Stimulated activated naive CD8-positive, alpha-beta T cell treated with anti-CD3 and anti-CD28 coated beads, Interleukin-15, Interleukin-2, amounts not matched to agents 100 ng/mL and 50 ng/mL, for 24 hours (primary cell): ENCODE data around the gene FTO.

Source experiments
- H3K27ac Mint-ChIP-seq: one replicate; pipeline ENCODE4 v1.8.0; 2021; ENCODE audit warnings: mild to moderate bottlenecking, mixed read lengths
- H3K27me3 Mint-ChIP-seq: one replicate; pipeline ENCODE4 v1.8.0; 2021; ENCODE audit warnings: mixed read lengths
- H3K36me3 Mint-ChIP-seq: one replicate; pipeline ENCODE4 v1.8.0; 2021; ENCODE audit warnings: low read depth, mixed read lengths
- H3K4me1 Mint-ChIP-seq: one replicate; pipeline ENCODE4 v1.8.0; 2021; ENCODE audit warnings: low read depth, mixed read lengths
- H3K4me3 Mint-ChIP-seq: one replicate; pipeline ENCODE4 v1.8.0; 2021; ENCODE audit warnings: mild to moderate bottlenecking, mixed read lengths
- H3K9me3 Mint-ChIP-seq: one replicate; pipeline ENCODE4 v1.8.0; 2021; ENCODE audit warnings: mixed read lengths

The FTO gene

DNA sequence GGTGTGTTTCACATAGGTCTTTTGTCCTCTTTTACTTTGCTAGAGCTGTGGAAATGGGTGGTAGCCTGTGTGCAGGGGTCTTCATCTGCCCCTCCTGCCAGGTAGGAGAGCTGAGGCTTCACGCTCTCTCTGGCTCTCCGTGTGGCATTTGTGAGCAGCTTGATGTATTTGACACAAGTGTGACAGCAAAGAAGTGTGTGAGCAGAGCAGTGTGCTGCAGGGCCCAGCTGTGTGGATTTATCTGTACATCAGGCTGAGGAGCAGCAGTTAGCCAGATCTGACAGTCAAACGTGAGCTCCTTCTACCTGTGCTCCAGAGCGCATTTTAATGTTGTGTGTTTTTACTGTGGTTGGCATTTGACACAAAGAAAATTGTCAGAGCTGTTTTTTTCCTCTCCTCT is 101.8 kb downstream of the FTO start:
- no peak overlapping the region for H3K27ac Mint-ChIP-seq
- no peak overlapping the region for H3K4me3 Mint-ChIP-seq

DNA sequence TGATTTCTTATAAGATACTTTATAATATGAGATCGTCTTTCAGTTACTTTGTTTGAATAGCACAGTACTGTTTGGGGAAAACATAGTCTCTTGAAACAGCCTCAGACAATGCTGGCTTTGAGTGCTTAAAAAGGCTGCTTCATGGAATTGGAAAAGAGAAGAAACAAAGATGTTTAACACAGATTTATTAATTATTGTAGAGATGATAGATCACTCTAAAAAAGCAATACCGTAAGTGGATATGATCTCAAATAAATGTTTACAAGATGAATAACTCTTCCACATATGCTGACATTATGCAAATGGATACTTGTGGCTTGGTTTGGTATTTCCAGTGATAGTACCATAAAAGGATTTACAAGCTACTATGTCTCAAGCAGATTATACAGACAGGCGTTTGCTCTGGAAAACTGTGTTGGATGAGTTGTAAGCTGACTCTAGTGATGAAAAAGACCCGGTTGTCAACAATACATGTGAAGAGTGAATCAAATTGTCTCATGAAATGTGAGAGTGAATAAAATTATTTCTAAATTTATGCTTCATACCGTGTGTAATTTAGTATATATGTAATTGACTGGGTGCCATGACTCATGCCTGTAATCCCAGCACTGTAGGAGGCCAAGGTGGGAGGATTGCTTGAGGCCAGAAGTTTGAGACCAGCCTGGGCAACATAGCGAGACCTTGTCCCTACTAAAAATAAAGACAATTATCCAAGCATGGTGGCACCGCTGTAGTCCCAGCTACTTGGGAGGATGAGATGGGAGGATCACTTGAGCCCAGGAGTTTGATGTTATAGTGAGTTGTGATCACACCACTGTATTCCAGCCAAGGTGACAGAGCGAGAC is 105.4 kb downstream of the FTO start:
- no peak overlapping the region for H3K27ac Mint-ChIP-seq
- no peaks in the 10 kb centered on the region for H3K27me3 Mint-ChIP-seq
- H3K4me1 Mint-ChIP-seq = peaks cover 17% of the 10 kb centered on the region
- H3K4me3 Mint-ChIP-seq = no peak overlapping the region
- no peaks in the 10 kb centered on the region for H3K9me3 Mint-ChIP-seq
- peaks cover 32% of the 10 kb centered on the region for H3K36me3 Mint-ChIP-seq

More for the DNA sequence above, 101.8 kb downstream of the FTO start:
- Mint-ChIP-seq H3K9me3 (peaks cover 6% of the 10 kb centered on the region), H3K36me3 (peaks cover 22% of the 10 kb centered on the region), H3K27me3 (no peaks in the 10 kb centered on the region), H3K4me1 (peaks cover 28% of the 10 kb centered on the region)

DNA sequence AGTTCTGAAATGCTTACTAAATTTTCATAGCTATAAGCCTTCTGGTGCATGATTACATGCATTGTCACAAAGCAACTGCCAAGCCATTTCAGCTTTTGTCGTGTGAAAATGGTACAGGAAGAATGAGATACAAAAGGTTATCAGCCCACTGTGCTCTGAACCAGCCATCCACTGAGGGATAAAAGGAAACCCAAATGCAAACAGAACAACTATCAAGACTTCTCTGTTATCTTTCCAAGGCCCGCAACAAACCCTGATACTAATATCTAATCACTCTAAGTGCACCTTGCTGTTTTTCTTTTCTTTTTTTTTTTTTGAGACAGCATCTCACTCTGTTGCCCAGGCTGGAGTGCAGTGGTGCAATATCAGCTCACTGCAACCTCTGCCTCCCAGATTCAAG is 109.0 kb downstream of the FTO start:
- Mint-ChIP-seq H3K27ac (no peak overlapping the region), H3K4me3 (no peak overlapping the region), H3K4me1 (peaks cover 4% of the 10 kb centered on the region), H3K27me3 (no peaks in the 10 kb centered on the region), H3K36me3 (peaks cover 46% of the 10 kb centered on the region), H3K9me3 (peaks cover 5% of the 10 kb centered on the region)

GRCh38 chr16:53814801-53815200 is 110.8 kb downstream of the FTO start:
- Mint-ChIP-seq H3K36me3 (peaks cover 46% of the 10 kb centered on the region), H3K27ac (no peak overlapping the region), H3K4me3 (no peak overlapping the region), H3K9me3 (peaks cover 5% of the 10 kb centered on the region), H3K27me3 (no peaks in the 10 kb centered on the region), H3K4me1 (peaks cover 8% of the 10 kb centered on the region)

- Mint-ChIP-seq H3K9me3 (peaks cover 5% of the 10 kb centered on the region), H3K4me1 (peaks cover 10% of the 10 kb centered on the region), H3K36me3 (peaks cover 33% of the 10 kb centered on the region), H3K4me3 (no peak overlapping the region), H3K27me3 (no peaks in the 10 kb centered on the region), H3K27ac (no peak overlapping the region)
Observed at GRCh38 chr16:53816211-53816836, 112.4 kb downstream of the FTO start.

- Mint-ChIP-seq H3K4me1 (peaks cover 19% of the 10 kb centered on the region), H3K27ac (no peak overlapping the region), H3K9me3 (peaks cover 5% of the 10 kb centered on the region), H3K36me3 (peaks cover 24% of the 10 kb centered on the region), H3K4me3 (no peak overlapping the region), H3K27me3 (no peaks in the 10 kb centered on the region)
Observed at GRCh38 chr16:53817117-53817755, 113.3 kb downstream of the FTO start.

GRCh38 chr16:53817812-53818550 is 114.0 kb downstream of the FTO start:
- H3K4me3 Mint-ChIP-seq = no peak overlapping the region
- H3K4me1 Mint-ChIP-seq = peaks cover 20% of the 10 kb centered on the region
- H3K36me3 Mint-ChIP-seq = peaks cover 24% of the 10 kb centered on the region
- H3K27ac Mint-ChIP-seq = no peak overlapping the region
- peaks cover 5% of the 10 kb centered on the region for H3K9me3 Mint-ChIP-seq
- H3K27me3 Mint-ChIP-seq = no peaks in the 10 kb centered on the region

- Mint-ChIP-seq H3K27ac (no peak overlapping the region), H3K4me3 (no peak overlapping the region), H3K27me3 (no peaks in the 10 kb centered on the region), H3K4me1 (peaks cover 16% of the 10 kb centered on the region), H3K36me3 (peaks cover 12% of the 10 kb centered on the region), H3K9me3 (no peaks in the 10 kb centered on the region)
Observed at GRCh38 chr16:53821487-53821886, 117.5 kb downstream of the FTO start.

DNA sequence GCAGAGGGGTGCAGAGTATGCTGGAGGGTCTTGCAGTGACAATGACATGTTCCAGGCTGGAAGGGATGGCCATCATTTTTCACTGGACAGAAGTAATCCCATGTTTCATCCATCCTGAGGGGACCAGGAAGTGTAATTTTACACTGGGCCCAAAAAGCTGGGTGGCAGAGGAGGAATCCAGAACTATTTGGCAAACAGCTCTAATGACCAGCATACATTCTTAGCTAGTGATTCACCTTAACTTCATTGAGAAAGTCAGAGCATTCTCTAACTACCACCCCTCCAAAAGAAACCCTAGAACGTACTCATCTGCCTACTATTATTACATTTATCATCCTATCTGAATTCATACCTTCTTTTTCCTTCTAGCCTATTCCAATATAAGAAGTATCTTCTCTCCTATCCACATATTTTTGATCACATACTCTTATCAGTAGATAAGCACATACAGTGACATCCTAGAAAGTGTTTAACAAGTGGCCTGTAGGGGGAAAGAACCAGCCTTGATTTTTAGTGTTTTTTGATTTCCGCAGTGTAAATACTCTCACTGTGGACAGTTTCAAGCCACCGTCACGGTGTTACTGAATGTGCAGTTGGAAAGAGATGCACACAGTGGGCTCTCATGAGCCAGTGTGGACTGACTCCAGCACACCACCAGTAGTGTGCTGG is 118.1 kb downstream of the FTO start:
- Mint-ChIP-seq H3K36me3 (peaks cover 16% of the 10 kb centered on the region), H3K27ac (no peak overlapping the region), H3K9me3 (no peaks in the 10 kb centered on the region)

DNA sequence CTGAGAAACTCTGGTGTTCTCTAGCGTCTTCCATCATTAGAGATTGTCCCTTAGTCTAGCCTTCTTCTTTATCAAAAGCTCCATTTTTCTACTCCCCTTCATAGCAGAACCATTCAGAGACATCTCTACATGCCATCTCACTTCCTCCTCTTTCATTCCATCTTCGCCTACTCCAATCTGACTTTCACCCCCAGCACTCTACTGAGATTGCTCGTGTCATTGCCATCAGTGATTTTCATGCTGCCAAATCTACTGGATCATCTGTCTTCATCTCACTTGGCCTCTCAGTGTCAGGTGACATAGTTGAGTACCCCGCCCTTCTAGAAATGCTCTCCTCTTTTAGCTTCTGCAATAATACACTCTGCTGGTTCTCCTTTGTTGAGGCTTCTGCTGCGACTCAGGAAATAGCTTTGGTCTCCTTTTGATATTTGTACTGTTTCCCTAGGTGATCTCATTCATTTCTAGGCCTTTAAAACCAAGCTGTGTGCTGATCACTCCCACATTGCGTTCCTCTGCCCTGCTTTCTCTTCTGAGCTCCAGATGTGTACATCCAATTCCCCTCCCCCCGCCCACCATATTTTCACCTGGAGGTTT is 119.1 kb downstream of the FTO start:
- Mint-ChIP-seq H3K9me3 (no peaks in the 10 kb centered on the region), H3K4me1 (peaks cover 16% of the 10 kb centered on the region), H3K4me3 (no peak overlapping the region), H3K27ac (no peak overlapping the region), H3K27me3 (no peaks in the 10 kb centered on the region), H3K36me3 (peaks cover 22% of the 10 kb centered on the region)

More for the DNA sequence above, 118.1 kb downstream of the FTO start:
- Mint-ChIP-seq H3K4me3 (no peak overlapping the region), H3K4me1 (peaks cover 16% of the 10 kb centered on the region), H3K27me3 (no peaks in the 10 kb centered on the region)

DNA sequence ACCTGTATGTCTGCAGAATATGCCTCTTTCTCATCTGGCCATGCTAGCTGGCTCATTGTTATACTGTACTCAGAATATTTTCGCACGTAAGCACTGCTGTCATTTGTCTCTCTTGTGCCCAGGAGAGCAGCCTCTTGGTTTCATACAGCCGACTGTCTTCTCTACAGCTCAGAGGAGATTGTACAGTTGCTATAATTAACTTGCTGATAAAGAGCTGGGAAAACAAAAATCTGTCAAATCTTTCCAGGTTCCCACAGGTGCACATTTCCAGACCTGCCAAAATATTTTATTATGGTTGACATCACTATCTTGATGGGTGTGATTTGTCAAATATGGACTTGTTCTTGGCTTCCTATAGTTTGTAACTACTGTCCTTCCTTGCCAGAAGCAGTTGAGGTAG is 122.7 kb downstream of the FTO start:
- no peaks in the 10 kb centered on the region for H3K27me3 Mint-ChIP-seq
- no peak overlapping the region for H3K27ac Mint-ChIP-seq
- H3K4me3 Mint-ChIP-seq = no peak overlapping the region
- no peaks in the 10 kb centered on the region for H3K9me3 Mint-ChIP-seq
- H3K4me1 Mint-ChIP-seq = peaks cover 7% of the 10 kb centered on the region
- H3K36me3 Mint-ChIP-seq = peaks cover 36% of the 10 kb centered on the region

DNA sequence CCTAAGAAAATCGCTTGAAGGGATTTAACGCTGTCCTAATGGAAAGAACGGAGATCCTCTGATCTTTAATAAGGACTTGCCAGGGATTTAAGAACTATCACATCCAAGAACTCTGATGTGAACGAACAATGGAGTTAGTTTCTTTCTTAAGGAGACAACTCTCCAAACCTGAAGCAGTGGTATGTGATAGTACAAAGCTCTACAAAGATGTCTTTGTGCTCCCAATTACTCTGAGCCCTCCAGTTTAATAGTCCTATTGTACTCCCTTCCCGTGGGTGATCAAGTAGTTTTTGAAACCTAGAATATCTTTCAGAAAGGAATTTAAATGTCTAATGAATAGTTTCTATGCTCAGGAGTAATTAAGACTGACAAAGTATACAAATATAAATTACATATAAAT is 123.8 kb downstream of the FTO start:
- H3K27ac Mint-ChIP-seq = no peak overlapping the region
- H3K36me3 Mint-ChIP-seq = peaks cover 44% of the 10 kb centered on the region
- no peaks in the 10 kb centered on the region for H3K9me3 Mint-ChIP-seq
- no peak overlapping the region for H3K4me3 Mint-ChIP-seq
- H3K4me1 Mint-ChIP-seq = no peaks in the 10 kb centered on the region
- no peaks in the 10 kb centered on the region for H3K27me3 Mint-ChIP-seq

DNA sequence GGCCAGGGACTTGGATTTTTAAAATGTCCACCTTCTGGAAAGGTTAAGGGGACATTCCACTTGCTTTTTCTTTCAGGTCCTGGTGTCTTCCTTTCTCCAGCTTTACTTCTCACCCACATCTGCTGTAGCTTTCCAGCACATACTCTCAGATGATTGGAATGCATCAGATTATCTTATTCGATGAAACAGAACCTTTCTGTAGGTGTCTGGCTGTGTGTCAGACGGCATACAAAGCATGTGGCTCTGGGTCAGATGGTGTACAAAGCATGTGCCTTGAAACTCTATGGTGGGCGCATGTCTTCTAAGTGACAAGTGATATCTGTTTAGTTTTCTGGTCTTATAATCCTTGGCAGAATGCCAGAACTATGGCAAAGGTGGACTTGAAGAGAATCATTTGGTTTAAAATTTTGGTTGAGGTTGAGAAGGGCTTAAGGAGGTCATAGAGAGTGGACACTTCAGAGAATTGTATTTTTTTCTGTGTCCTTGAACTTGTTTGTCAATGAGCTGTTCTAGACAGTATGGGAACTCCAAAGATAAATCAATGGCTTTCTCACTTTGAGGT is 125.3 kb downstream of the FTO start:
- Mint-ChIP-seq H3K4me1 (no peaks in the 10 kb centered on the region), H3K27me3 (no peaks in the 10 kb centered on the region), H3K9me3 (no peaks in the 10 kb centered on the region), H3K27ac (no peak overlapping the region), H3K4me3 (no peak overlapping the region), H3K36me3 (peaks cover 53% of the 10 kb centered on the region)
